K562 (cell line): ENCODE data around the gene GPR176. TPM values are rescaled to one million over a fixed set of nuclear protein-coding genes. Genes with fewer than 3 reads are reported as not detected.
A peak's percentile ranks its signal among the peaks of the same experiment; 100 is the strongest.

Experiments
- CHD4 ChIP-seq: fragments of 200-600 bp; sonication (generic); IDR thresholded peaks from 3 replicates; pipeline ENCODE4 v1.6.1; 2012; ENCODE audit warnings: low read depth, mild to moderate bottlenecking, mixed read lengths, low read length, inconsistent platforms; ENCODE audit not compliant: insufficient read depth, insufficient replicate concordance, poor library complexity, severe bottlenecking
- CREB3 ChIP-seq: fragments of 450-650 bp; conservative IDR thresholded peaks from 2 replicates; pipeline ENCODE4 v1.6.1; 2016; ENCODE audit warnings: missing genetic modification characterization, low read depth, mild to moderate bottlenecking, missing compliant biosample characterization, moderate library complexity
- EP400 ChIP-seq: fragments of 450-650 bp; IDR thresholded peaks from 2 replicates; pipeline ENCODE4 v1.6.1; 2017; ENCODE audit warnings: antibody characterized with exemption, mild to moderate bottlenecking, moderate library complexity
- HMGXB4 ChIP-seq: sonication (generic); formaldehyde crosslinking; IDR thresholded peaks from 2 replicates; pipeline ENCODE4 v1.8.1; 2023; ENCODE audit warnings: mild to moderate bottlenecking, missing genetic modification reagents
- NR0B1 ChIP-seq: fragments of 450-650 bp; IDR thresholded peaks from one replicate; pipeline ENCODE4 v1.6.1; 2018; ENCODE audit warnings: mild to moderate bottlenecking, moderate library complexity; ENCODE audit not compliant: partially characterized antibody
- PBX2 ChIP-seq, 2 experiments: IDR thresholded peaks in 1 of 2; conservative IDR thresholded peaks in 1 of 2; 2 replicates each; pipeline ENCODE4 v1.6.1; 2016; ENCODE audit warnings: low read depth in 2 of 2, mild to moderate bottlenecking in 1 of 2, missing compliant biosample characterization in 1 of 2, missing genetic modification characterization in 1 of 2, moderate library complexity in 1 of 2
- PYGO2 ChIP-seq: fragments of 450-650 bp; IDR thresholded peaks from 2 replicates; pipeline ENCODE4 v1.6.1; 2016; ENCODE audit warnings: mild to moderate bottlenecking, missing genetic modification characterization, moderate library complexity, missing compliant biosample characterization
- RBM39 ChIP-seq: fragments of 200-400 bp; formaldehyde crosslinking; optimal IDR thresholded peaks from 2 replicates; pipeline ENCODE3; 2018; ENCODE audit warnings: low read depth, low read length
- SRSF1 ChIP-seq: fragments of 200-400 bp; formaldehyde crosslinking; IDR thresholded peaks from 2 replicates; pipeline ENCODE4 v1.6.1; 2017; ENCODE audit warnings: mild to moderate bottlenecking, low read depth, low read length, moderate library complexity
- STAT5A ChIP-seq: IDR thresholded peaks from 2 replicates; pipeline ENCODE4 v1.6.1; 2012; ENCODE audit warnings: low read length, inconsistent platforms, borderline replicate concordance
- TEAD1 ChIP-seq, 2 experiments: fragments of 450-650 bp in 1 of 2; sonication (generic) in 1 of 2; formaldehyde crosslinking; IDR thresholded peaks; 2 replicates each; pipeline versions ENCODE4 v1.4.0 to v1.8.0; 2020 to 2022; ENCODE audit warnings: mild to moderate bottlenecking in 2 of 2, missing genetic modification reagents in 1 of 2
- ZNF133 ChIP-seq: fragments of 250-450 bp; sonication (Bioruptor Pico); IDR thresholded peaks from 2 replicates; pipeline ENCODE4 v1.4.0; 2020; ENCODE audit warnings: mild to moderate bottlenecking
- ZNF232 ChIP-seq: sonication (generic); formaldehyde crosslinking; IDR thresholded peaks from 2 replicates; pipeline ENCODE4 v1.8.0; 2022; ENCODE audit warnings: mild to moderate bottlenecking, missing genetic modification reagents
- ZNF639 ChIP-seq, 2 experiments: fragments of 200-800 bp in 1 of 2; sonication (Bioruptor generic) in 1 of 2; sonication (generic) in 1 of 2; formaldehyde crosslinking in 1 of 2; IDR thresholded peaks in 1 of 2; conservative IDR thresholded peaks in 1 of 2; 2 replicates each; pipeline versions ENCODE4 v1.5.0 to v1.6.1; 2016 to 2020; ENCODE audit warnings: missing compliant biosample characterization in 1 of 2, missing genetic modification characterization in 1 of 2, missing genetic modification reagents in 1 of 2
- ZSCAN29 ChIP-seq: fragments of 450-650 bp; IDR thresholded peaks from 2 replicates; pipeline ENCODE4 v1.6.1; 2017
- polyA plus RNA-seq, 8 experiments: library from polyadenylated mRNA; depleted of rRNA in 4 of 8; stranded (reverse) in 5 of 8; unstranded in 3 of 8; fragments of >200 nt; fragmentation: Nextera tagmentation in 2 of 8; fragmentation: Illumina TruSeq in 1 of 8; extraction: Ambion mirVana in 2 of 8; extraction: Trizol in 1 of 8; gene quantifications; 2 replicates each; pipeline versions ENCODE4 v1.2.1 to v1.2.3, GENCODE V29; 2011 to 2014; ENCODE audit warnings: inconsistent platforms in 1 of 8, missing spikeins in 1 of 8
- total RNA-seq, 7 experiments: library from RNA; depleted of rRNA in 6 of 7; stranded (reverse); fragments of >200 nt in 6 of 7; fragmentation: Illumina TruSeq in 2 of 7; extraction: Trizol in 2 of 7; gene quantifications; 2 replicates each; pipeline versions ENCODE4 v1.2.1 to v1.2.3, GENCODE V29; 2011 to 2021; ENCODE audit warnings: low replicate concordance in 1 of 7

The GPR176 gene
- total and polyA plus RNA-seq, 9 of the 15 experiments (the other 6 are each of a cell fraction or from before 2014, with no cell fraction given), result 0.03 to 1.2 (median 0.76) TPM

- TF ChIP-seq NR0B1 (no peak), PYGO2 (no peak), SRSF1 (no peak), STAT5A (no peak), TEAD1 (CRISPR knock-in tag; IDR thresholded peaks at IDR 0.05) (peak in 1 of 2 experiments; percentile 67; a peak in 2 of 4 replicates), RBM39 (no peak), ZNF639 (CRISPR knock-in tag; conservative IDR thresholded peaks at IDR 0.05 in 1 of 2, IDR thresholded peaks at IDR 0.05 in 1 of 2) (peak in 1 of 2 experiments; percentile 85; a peak in 2 of 4 replicates), ZNF133 (CRISPR knock-in tag) (no peak), CHD4 (no peak), ZSCAN29 (no peak), HMGXB4 (CRISPR knock-in tag) (0 out of 2 replicates have a peak, but pooled peaks have one; percentile 16), CREB3 (tag) (peak; percentile 55), ZNF232 (CRISPR knock-in tag) (peak; percentile 18; the same call in 1 of the 2 replicates), EP400 (peak; percentile 84), PBX2 (CRISPR knock-in tag; IDR thresholded peaks at IDR 0.05; ENCODE audit: low read depth) (no peak), PBX2 (tag; conservative IDR thresholded peaks at IDR 0.05; ENCODE audit: low read depth) (no peak)
These were observed 626 bp upstream of the GPR176 start (continued) for GRCh38 chr15:39920510-39921273.
